T-helper 22 cell (primary cell): ENCODE results near the gene TSPAN18.
A peak's percentile ranks its signal among the peaks of the same experiment; 100 is the strongest.

Experiments used
- DNase-seq: peaks from one replicate; pipeline ENCODE4 v3.0.0-alpha.2; 2020; ENCODE audit warnings: low read depth

Gene TSPAN18

DNA sequence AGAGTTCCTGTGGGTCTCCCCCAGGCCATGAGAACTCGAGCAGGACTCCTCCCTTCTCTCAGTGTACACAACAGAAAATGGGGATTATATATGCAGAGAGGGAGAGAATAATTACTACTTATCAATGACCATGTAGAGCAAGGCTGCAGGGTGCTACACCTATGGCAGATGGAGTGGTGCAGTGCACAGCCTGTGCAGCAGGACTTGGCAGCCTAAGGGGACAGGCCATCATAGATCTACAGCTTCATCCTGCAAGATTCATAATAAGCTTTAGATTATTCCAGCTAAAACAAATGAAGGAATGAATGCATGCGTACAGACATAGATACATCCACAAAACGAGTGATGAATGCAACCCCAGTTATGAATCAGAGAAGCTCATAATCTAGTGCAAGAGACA lies 232.3 kb downstream of the TSPAN18 start:
- DNase-seq, result no peak

- DNase-seq, result no peak
Measured at GRCh38 chr11:44960200-44960845, 233.6 kb downstream of the TSPAN18 start.

DNA sequence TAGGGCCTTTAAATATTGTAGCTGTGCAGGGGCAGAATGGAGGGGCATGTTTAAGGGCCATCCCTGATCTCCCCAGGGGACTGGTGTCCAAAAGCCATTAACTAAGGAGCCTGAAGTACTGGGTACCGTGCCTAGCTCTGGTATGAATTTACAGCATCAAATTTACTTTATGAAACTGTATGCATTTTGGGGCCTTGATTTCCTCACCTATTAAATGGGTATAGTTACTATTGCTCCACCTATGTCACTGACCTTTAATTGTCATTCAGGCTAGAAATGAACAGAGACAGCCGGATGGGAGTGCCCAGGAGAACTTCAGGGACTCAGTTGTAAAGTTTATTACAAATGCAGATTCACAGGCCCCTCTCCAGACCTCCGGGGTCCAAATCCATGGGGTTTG lies 235.7 kb downstream of the TSPAN18 start:
- no peak for DNase-seq

- no peak for DNase-seq
Measured at GRCh38 chr11:44963136-44963535, 236.4 kb downstream of the TSPAN18 start.

GRCh38 chr11:44963948-44964347 lies 237.2 kb downstream of the TSPAN18 start:
- no peak for DNase-seq

DNA sequence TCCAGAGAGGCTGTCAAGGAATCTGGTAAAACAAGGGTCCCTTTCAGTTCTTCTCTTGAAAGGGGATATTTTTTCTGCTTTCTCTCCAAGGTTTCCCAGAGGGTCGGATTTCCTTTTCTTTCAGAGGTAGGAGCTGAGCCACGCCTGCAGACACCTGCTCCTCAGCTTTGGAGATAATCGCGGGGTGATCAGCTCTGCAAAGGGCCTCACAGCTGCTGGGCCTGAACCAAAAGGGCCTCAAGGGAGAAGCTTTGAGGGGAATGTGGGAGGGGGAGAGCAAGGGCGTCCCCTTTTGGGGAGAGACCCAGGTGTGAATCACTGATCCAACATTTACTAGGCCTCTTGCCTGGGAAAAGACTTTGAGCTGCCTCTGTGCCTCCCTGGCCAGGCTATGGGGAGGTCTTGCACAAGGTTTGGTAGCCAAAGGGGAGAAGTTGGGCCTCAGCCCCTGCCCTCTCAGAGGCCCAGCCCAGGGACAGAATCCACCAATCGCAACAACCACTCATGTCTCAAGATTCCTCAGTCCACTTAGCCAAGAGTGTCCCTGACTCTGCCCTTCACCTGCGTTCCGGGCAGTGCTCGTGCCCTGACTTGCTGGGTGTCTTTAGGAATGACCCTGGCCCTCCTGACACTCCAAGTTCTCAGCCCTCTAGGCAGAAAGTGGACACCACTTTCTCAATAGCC lies 237.9 kb downstream of the TSPAN18 start:
- no peak for DNase-seq

- no peak for DNase-seq
Measured at GRCh38 chr11:44966694-44967093, 239.9 kb downstream of the TSPAN18 start.

GRCh38 chr11:44967930-44968496 lies 241.3 kb downstream of the TSPAN18 start:
- no peak for DNase-seq

DNA sequence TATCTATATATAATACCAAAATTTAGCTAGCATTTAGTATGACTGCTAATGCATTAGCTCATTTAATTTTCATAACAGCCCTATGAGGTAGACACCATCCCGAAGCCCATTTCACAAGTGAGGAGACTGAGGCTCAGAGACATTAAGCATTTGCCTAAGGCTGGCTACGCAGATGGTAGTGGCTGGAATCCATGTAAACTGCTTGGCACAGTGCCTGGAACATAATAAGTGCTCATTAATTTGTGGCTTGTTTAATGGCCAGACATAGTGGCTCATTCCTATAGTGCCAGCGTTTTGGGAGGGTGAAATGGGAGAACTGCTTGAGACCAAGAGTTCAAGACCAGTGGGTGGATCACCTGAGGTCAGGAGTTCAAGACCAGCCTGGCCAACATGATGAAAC lies 241.7 kb downstream of the TSPAN18 start:
- no peak for DNase-seq

- no peak for DNase-seq
Measured at GRCh38 chr11:44969651-44970252, 243.0 kb downstream of the TSPAN18 start.

DNA sequence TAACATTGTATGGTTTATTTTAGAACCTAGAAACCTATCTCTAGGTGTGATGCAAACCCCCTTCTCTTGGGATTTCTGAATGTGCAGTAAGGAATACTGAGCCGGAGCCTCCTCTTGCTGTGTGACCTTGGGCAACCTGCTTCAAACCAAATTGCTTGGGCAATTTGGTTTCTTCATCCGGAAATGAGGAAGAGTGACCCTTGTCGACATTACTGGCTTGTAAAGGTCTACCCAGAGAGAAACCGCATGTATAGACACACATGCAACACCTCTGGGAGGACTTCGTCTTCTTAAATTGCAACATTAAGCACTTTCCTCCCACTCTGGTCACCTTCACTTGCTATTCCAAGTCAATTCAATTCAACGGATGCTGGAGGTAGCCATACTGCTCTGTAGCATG lies 243.5 kb downstream of the TSPAN18 start:
- DNase-seq, result no peak

DNA sequence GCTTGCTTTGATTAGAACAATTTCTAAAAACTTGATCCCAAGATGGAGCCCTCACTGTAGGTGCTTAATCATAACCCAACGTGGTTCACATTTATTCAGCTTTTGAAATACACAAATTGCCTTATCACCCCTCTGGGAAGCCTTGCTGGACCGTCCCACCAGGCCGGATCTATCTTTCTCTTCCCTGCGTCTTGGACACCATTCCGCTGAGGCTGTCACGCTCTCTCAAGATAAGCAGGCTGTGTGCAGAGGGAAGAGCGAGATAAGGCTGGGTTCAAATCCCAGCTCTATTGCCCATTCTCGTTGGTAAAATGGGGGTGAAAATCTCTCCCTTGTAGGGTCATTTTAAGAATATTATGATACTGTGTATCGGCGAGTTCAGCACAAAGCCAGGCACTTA lies 244.4 kb downstream of the TSPAN18 start:
- no peak for DNase-seq

DNA sequence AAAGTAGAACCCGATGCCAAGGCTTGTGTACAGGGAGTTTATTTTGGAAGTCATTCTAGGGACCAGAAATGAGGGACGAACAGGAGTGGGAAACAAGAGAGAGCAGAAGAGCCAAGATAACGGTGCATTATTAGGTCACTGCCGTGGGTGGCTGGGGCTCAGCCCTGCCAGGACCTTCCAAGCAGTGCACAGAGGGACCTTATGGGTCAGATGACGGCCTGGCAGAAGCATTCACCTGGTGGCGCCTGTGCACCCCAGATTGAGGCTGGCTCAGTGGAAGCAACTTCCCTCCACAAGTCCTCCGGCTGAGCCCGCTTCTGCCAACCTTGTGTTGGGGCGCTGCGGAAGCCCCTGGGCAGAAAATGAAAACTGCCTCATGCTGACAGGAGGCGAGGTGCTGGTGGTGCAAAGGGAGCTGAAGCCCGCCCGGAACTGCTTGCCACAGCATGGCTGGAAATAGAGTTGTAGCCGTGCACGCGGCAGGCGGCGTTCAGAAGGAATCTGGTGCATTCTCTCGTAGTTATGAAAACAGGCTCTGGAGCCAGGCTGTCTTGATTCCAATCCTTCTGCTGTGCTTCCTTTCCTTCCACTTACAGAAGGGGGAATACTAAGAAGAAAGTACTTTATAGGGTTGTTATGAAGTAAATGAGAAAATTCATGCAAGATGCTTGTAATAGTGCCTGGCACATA lies 246.1 kb downstream of the TSPAN18 start:
- no peak for DNase-seq

GRCh38 chr11:44973632-44974401 lies 247.1 kb downstream of the TSPAN18 start:
- DNase-seq, result no peak

- DNase-seq, result no peak
Measured at GRCh38 chr11:44974402-44975000, 247.7 kb downstream of the TSPAN18 start.

- DNase-seq, result no peak
Measured at GRCh38 chr11:44976576-44976975, 249.8 kb downstream of the TSPAN18 start.

GRCh38 chr11:44977493-44977984 lies 250.8 kb downstream of the TSPAN18 start:
- no peak for DNase-seq

- DNase-seq, result no peak
Measured at GRCh38 chr11:44978274-44978960, 251.7 kb downstream of the TSPAN18 start.

DNA sequence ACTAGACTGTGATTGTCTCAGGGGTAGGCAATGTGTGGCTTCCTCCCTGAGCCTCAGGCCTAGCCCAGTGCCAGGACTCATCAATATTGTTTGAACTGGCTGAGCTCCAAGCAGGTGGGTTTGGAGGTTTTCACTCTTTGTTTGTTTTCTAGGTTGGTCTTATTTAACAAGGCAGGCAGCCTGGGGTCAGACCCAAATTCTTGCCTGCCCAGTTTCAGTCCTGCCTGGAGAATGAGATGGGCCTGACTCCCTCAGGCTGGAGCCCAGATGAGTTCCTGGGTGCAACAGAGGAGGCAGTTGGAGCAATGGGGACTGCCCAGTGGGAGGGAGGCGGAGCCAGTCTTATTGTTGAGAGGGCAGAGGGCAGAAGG lies 252.2 kb downstream of the TSPAN18 start:
- no peak for DNase-seq

DNA sequence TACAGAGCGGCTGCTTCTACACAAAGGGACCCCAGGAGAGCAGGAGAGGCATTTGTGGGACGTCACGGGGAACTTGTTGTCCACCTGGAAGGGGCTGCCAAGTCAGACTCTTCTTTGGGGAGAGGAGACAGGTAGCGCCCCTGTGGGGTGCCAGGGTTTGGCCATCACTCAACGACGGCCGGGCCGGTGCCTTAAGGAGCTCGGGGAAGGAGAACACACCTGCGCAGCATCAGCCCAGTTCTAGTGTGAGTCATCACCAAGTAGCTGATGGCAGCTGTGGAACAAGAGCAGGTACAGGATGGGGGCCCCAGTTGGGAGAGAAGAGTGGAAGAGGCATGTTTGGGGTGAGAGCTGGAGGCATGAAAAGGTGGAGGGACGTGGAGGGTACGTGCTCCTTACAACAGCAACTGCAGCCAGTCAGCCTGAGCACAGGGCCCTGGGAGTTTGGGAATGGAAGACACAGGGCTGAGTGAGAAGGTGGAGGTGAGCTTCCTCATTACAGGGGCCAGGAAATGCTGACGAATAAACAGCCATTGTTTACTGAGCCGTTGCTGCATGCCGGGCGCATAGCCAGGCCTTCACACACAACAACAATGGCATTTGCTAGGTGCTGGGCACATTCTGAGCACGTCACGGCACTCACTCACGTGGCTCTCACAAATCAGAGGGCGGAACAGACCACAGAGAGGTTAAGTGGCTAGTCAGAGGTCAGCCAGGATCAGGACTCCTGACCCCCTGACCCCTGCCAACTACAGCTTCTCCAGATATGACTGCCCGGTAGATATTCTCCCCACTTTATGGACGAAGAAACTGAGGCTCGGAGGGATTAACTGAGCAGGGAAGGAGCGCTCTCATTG lies 253.0 kb downstream of the TSPAN18 start:
- peak; percentile 5 for DNase-seq
